ENCODE measurements around the gene SMARCC2. TPM values are rescaled to one million over a fixed set of nuclear protein-coding genes. Genes with fewer than 3 reads are reported as not detected.

SMARCC2 gene
- total and polyA plus RNA-seq, 2 of the 13 experiments (the other 11 are each of a cell fraction or from before 2014, with no cell fraction given) = 21.3 to 24.1 TPM

DNA sequence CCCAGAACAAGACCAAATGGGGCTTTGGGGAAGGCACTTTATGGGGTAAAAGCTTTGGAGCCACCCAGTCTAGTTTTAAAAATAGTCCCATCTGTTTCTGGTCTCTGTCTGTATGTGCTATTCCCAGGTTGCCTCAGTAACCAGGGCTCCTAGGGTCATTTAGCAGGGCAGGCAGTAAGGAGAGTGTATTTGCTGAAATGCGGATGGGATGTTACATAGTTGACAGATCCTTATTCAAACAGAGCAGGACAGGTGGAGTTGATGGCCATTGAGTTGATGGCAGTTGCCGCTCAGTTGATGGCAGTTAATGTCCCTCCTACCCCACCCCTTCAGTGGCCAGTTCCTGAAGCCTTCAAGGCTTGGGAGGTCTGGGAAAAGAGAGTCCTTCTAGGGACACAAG lies 66.6 kb downstream of the SMARCC2 start (continued):
- TF ChIP-seq, protein P1, sequence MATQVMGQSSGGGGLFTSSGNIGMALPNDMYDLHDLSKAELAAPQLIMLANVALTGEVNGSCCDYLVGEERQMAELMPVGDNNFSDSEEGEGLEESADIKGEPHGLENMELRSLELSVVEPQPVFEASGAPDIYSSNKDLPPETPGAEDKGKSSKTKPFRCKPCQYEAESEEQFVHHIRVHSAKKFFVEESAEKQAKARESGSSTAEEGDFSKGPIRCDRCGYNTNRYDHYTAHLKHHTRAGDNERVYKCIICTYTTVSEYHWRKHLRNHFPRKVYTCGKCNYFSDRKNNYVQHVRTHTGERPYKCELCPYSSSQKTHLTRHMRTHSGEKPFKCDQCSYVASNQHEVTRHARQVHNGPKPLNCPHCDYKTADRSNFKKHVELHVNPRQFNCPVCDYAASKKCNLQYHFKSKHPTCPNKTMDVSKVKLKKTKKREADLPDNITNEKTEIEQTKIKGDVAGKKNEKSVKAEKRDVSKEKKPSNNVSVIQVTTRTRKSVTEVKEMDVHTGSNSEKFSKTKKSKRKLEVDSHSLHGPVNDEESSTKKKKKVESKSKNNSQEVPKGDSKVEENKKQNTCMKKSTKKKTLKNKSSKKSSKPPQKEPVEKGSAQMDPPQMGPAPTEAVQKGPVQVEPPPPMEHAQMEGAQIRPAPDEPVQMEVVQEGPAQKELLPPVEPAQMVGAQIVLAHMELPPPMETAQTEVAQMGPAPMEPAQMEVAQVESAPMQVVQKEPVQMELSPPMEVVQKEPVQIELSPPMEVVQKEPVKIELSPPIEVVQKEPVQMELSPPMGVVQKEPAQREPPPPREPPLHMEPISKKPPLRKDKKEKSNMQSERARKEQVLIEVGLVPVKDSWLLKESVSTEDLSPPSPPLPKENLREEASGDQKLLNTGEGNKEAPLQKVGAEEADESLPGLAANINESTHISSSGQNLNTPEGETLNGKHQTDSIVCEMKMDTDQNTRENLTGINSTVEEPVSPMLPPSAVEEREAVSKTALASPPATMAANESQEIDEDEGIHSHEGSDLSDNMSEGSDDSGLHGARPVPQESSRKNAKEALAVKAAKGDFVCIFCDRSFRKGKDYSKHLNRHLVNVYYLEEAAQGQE (IDR thresholded peaks at IDR 0.05; ENCODE audit: borderline replicate concordance in 1 of 2, low read depth in 1 of 2, low read length in 2 of 2) = no peak
- TF ChIP-seq TSC22D2 (CRISPR knock-in tag; IDR thresholded peaks at IDR 0.05; ENCODE audit: borderline replicate concordance) = no peak
- no peak for TF ChIP-seq REL (CRISPR knock-in tag; conservative IDR thresholded peaks at IDR 0.05)
- TF ChIP-seq HNF4A (CRISPR knock-in tag; IDR thresholded peaks at IDR 0.05) = 0 out of 2 replicates have a peak, but pooled peaks have one; percentile 14
- no peak for TF ChIP-seq IRF2 (CRISPR knock-in tag; IDR thresholded peaks at IDR 0.05)
- TF ChIP-seq, protein P2, sequence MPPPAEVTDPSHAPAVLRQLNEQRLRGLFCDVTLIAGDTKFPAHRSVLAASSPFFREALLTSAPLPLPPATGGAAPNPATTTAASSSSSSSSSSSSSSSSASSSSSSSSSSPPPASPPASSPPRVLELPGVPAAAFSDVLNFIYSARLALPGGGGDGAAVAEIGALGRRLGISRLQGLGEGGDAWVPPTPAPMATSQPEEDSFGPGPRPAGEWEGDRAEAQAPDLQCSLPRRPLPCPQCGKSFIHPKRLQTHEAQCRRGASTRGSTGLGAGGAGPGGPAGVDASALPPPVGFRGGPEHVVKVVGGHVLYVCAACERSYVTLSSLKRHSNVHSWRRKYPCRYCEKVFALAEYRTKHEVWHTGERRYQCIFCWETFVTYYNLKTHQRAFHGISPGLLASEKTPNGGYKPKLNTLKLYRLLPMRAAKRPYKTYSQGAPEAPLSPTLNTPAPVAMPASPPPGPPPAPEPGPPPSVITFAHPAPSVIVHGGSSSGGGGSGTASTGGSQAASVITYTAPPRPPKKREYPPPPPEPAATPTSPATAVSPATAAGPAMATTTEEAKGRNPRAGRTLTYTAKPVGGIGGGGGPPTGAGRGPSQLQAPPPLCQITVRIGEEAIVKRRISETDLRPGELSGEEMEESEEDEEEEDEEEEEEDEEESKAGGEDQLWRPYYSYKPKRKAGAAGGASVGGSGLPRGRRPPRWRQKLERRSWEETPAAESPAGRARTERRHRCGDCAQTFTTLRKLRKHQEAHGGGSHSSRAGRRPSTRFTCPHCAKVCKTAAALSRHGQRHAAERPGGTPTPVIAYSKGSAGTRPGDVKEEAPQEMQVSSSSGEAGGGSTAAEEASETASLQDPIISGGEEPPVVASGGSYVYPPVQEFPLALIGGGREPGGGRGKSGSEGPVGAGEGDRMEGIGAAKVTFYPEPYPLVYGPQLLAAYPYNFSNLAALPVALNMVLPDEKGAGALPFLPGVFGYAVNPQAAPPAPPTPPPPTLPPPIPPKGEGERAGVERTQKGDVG (CRISPR knock-in tag; IDR thresholded peaks at IDR 0.05; ENCODE audit: borderline replicate concordance) = no peak
- TF ChIP-seq ZNF558 (CRISPR knock-in tag; IDR thresholded peaks at IDR 0.05; ENCODE audit: borderline replicate concordance) = no peak
- 0 out of 2 replicates have a peak, but pooled peaks have one; percentile 40 for TF ChIP-seq ZNF644 (CRISPR knock-in tag; IDR thresholded peaks at IDR 0.05; ENCODE audit: low read depth)
- no peak for TF ChIP-seq YEATS4 (CRISPR knock-in tag; IDR thresholded peaks at IDR 0.05; ENCODE audit: borderline replicate concordance)
- no peak for TF ChIP-seq KMT2B (CRISPR knock-in tag; IDR thresholded peaks at IDR 0.05)
- no peak for TF ChIP-seq HDAC6 (IDR thresholded peaks at IDR 0.05; ENCODE audit: low read depth, low read length)
- no peak for TF ChIP-seq NR2C2 (CRISPR knock-in tag; IDR thresholded peaks at IDR 0.05; ENCODE audit: borderline replicate concordance)
- TF ChIP-seq ZNF234 (CRISPR knock-in tag; conservative IDR thresholded peaks at IDR 0.05) = no peak
- TF ChIP-seq TEAD3 (CRISPR knock-in tag; optimal IDR thresholded peaks at IDR 0.05; ENCODE audit: borderline replicate concordance) = peak; percentile 25
- TF ChIP-seq ZZZ3 (CRISPR knock-in tag; IDR thresholded peaks at IDR 0.05; ENCODE audit: borderline replicate concordance) = no peak
- no peak for TF ChIP-seq NFATC3 (CRISPR knock-in tag; IDR thresholded peaks at IDR 0.05)
- TF ChIP-seq, protein P3, sequence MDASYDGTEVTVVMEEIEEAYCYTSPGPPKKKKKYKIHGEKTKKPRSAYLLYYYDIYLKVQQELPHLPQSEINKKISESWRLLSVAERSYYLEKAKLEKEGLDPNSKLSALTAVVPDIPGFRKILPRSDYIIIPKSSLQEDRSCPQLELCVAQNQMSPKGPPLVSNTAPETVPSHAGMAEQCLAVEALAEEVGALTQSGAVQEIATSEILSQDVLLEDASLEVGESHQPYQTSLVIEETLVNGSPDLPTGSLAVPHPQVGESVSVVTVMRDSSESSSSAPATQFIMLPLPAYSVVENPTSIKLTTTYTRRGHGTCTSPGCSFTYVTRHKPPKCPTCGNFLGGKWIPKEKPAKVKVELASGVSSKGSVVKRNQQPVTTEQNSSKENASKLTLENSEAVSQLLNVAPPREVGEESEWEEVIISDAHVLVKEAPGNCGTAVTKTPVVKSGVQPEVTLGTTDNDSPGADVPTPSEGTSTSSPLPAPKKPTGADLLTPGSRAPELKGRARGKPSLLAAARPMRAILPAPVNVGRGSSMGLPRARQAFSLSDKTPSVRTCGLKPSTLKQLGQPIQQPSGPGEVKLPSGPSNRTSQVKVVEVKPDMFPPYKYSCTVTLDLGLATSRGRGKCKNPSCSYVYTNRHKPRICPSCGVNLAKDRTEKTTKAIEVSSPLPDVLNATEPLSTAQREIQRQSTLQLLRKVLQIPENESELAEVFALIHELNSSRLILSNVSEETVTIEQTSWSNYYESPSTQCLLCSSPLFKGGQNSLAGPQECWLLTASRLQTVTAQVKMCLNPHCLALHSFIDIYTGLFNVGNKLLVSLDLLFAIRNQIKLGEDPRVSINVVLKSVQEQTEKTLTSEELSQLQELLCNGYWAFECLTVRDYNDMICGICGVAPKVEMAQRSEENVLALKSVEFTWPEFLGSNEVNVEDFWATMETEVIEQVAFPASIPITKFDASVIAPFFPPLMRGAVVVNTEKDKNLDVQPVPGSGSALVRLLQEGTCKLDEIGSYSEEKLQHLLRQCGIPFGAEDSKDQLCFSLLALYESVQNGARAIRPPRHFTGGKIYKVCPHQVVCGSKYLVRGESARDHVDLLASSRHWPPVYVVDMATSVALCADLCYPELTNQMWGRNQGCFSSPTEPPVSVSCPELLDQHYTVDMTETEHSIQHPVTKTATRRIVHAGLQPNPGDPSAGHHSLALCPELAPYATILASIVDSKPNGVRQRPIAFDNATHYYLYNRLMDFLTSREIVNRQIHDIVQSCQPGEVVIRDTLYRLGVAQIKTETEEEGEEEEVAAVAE (CRISPR knock-in tag; IDR thresholded peaks at IDR 0.05; ENCODE audit: borderline replicate concordance) = no peak
- no peak for TF ChIP-seq ZNF792 (CRISPR knock-in tag; IDR thresholded peaks at IDR 0.05)
- TF ChIP-seq HNRNPL (IDR thresholded peaks at IDR 0.05; ENCODE audit: low read depth, low read length) = no peak
- TF ChIP-seq MED13 (CRISPR knock-in tag; IDR thresholded peaks at IDR 0.05) = no peak
- 0 out of 2 replicates have a peak, but pooled peaks have one; percentile 29 for TF ChIP-seq HDAC1 (CRISPR knock-in tag; IDR thresholded peaks at IDR 0.05)
